Aorta (tissue), 5 donors: ENCODE data around the gene SMIM15. TPM values are rescaled to one million over a fixed set of nuclear protein-coding genes. Genes with fewer than 3 reads are reported as not detected.

ENCODE experiments used
- ATAC-seq: fragments of 200-7000 bp; cut with Tn5 transposase; one replicate; pipeline ENCODE4 v1.9.1; 2022; ENCODE audit warnings: moderate library complexity; ENCODE audit not compliant: low FRiP score
- DNase-seq, 2 donors: peaks; one replicate each; pipeline ENCODE4 v3.0.0-alpha.2; 2020
- H3K27ac ChIP-seq, 2 donors: one replicate each; pipeline ENCODE4 v1.5.1; 2013; ENCODE audit warnings: low read length in 2 of 2, mild to moderate bottlenecking in 2 of 2, moderate library complexity in 2 of 2, control low read depth in 1 of 2, inconsistent platforms in 1 of 2, low read depth in 1 of 2
- H3K27me3 ChIP-seq, 2 donors: one replicate each; pipeline ENCODE4 v1.6.1; 2013; ENCODE audit warnings: control low read depth in 1 of 2, low read length in 1 of 2, mild to moderate bottlenecking in 1 of 2, moderate library complexity in 1 of 2; ENCODE audit not compliant: insufficient read depth in 2 of 2, control insufficient read depth in 1 of 2
- H3K36me3 ChIP-seq, 2 donors: one replicate each; pipeline ENCODE4 v1.6.1; 2013; ENCODE audit warnings: control low read depth in 1 of 2, low read length in 1 of 2, mild to moderate bottlenecking in 1 of 2; ENCODE audit not compliant: insufficient read depth in 2 of 2, control insufficient read depth in 1 of 2
- H3K4me1 ChIP-seq, 2 donors: one replicate each; pipeline ENCODE4 v1.6.1; 2013; ENCODE audit warnings: low read length in 2 of 2, control low read depth in 1 of 2, mild to moderate bottlenecking in 1 of 2, moderate library complexity in 1 of 2; ENCODE audit not compliant: insufficient read depth in 2 of 2, control insufficient read depth in 1 of 2
- H3K4me3 ChIP-seq, 2 donors: one replicate each; pipeline ENCODE4 v1.5.1; 2013; ENCODE audit warnings: low read length in 2 of 2, control low read depth in 1 of 2, mild to moderate bottlenecking in 1 of 2
- H3K9me3 ChIP-seq: one replicate; pipeline ENCODE4 v1.6.1; 2013; ENCODE audit warnings: mild to moderate bottlenecking, low read length; ENCODE audit not compliant: control insufficient read depth
- whole genome bisulfite sequencing, 2 donors: extraction: QIAGEN DNeasy Blood & Tissue Kit; methylation state at CpG; one replicate each; pipeline ENCODE4 v1.1.7; 2013; 5-methylcytosine and 5-hydroxymethylcytosine counted together
- intact Hi-C, 2 donors: fragments of 100-400 bp; cut with DNase I; formaldehyde crosslinking; loops; one replicate each; pipeline versions ENCODE4 v1.14.2 to v1.15.0; 2022
- polyA plus RNA-seq, 2 donors: library from polyadenylated mRNA; stranded (reverse); fragments of 200-250 nt; gene quantifications; one replicate each; pipeline ENCODE4 v1.2.3, GENCODE V29; 2013
- total RNA-seq, 2 donors: library from RNA; stranded (reverse); fragmentation: NEBNext Ultra II Directional; extraction: Animal tissue kit (Norgen Biotek cat#: 25700); gene quantifications; one replicate each; pipeline ENCODE4 v1.2.1, GENCODE V29; 2021
- donor health status: healthy with polysubstance abuse.
- donor health status: Bipolar disorder and iron deficiency.
- donor health status: DM: no; HTN: no; CAD: no.
- donor health status: DM: no; HTN: no; CAD: no.
- donor health status: DM: yes; HTN: yes; CAD: no.

Gene SMIM15
- total and polyA plus RNA-seq, 4 donors = 21.8 to 41.1 (median 33.6) TPM

DNA sequence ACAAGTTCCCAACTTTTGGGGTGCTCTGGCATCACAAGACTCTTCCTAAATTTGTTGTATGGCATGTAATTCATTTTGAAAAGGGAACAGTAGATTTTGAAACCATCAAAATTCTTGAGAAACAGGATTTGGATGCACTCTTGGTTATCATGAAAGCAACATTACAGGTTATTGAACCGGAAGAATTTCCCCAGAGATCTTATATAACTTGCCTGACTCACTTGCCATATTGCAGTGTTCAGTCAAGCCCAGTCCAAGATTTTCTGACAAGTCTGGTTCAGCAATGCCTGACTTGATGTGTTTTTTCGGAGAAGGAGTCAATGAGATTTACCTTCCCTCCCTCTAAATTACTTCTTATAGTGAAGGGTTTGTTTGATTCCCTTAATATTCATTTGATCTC is 32.0 kb downstream of the SMIM15 start:
- intact Hi-C loops = no loop called here

DNA sequence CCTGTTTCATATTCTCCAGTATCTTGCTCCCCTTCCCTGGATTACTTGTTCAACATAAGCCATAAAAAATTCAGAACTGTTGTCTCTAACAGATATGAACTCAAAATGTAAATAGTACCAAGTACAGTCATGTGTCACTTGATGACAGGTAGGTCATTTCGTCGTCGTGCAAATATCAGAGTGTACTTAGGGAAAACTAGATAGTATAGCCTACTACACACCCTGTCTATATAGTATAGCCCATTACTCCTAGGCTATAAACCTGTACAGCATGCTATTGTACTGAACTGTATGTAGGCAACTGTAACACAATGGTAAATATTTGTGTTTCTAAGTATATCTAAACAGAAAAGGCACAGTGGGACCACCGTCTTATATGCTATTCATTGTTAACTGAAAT is 39.1 kb downstream of the SMIM15 start:
- no peaks in the 10 kb centered on the region for H3K27me3 ChIP-seq
- no peaks in the 10 kb centered on the region for H3K9me3 ChIP-seq
- H3K27ac ChIP-seq = no peak overlapping the region
- H3K4me3 ChIP-seq = no peak overlapping the region
- intact Hi-C loops = no loop called here
- H3K36me3 ChIP-seq = no peaks in the 10 kb centered on the region
- no peak for DNase-seq
- 76 to 85% methylated on average over 4 of the region's 4 CpGs for WGBS, 2 donors
- ATAC-seq = no peak
- H3K4me1 ChIP-seq = no peaks in the 10 kb centered on the region

More for the DNA sequence above, 32.0 kb downstream of the SMIM15 start:
- no peaks in the 10 kb centered on the region for H3K9me3 ChIP-seq
- no peaks in the 10 kb centered on the region for H3K36me3 ChIP-seq
- H3K4me3 ChIP-seq = no peak overlapping the region
- ATAC-seq (no peak), DNase-seq (no peak)
- no peaks in the 10 kb centered on the region for H3K4me1 ChIP-seq
- no peak overlapping the region for H3K27ac ChIP-seq
- no peaks in the 10 kb centered on the region for H3K27me3 ChIP-seq
- 92 to 96% methylated on average over 2 of the region's 2 CpGs for WGBS, 2 donors

DNA sequence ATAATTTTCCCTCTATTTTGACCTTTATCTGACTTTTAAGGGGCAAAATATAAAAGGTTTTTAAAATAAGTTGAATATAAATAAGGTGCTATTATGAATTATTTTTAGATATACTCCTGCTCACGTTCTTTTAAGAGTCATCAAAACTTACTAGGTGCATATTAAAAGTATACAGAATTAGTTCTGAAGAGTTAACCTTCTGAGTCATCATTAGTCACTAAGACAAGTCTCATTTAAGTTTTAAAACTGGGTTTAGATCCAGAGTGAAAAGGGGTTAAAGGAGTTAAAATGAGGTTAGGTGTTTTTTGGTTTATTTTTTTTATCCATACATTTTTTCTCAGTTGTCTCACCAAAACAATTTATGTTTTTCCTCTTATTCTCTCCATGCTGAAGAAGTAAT is 41.7 kb downstream of the SMIM15 start:
- Histone ChIP-seq H3K4me3 (no peak overlapping the region), H3K9me3 (no peaks in the 10 kb centered on the region), H3K36me3 (no peaks in the 10 kb centered on the region), H3K27ac (no peak overlapping the region), H3K27me3 (no peaks in the 10 kb centered on the region), H3K4me1 (no peaks in the 10 kb centered on the region)
- WGBS, 2 donors = 35 to 40% methylated on average over 1 of the region's 1 CpG
- intact Hi-C loops = no loop called here
- no peak for ATAC-seq
- no peak for DNase-seq

DNA sequence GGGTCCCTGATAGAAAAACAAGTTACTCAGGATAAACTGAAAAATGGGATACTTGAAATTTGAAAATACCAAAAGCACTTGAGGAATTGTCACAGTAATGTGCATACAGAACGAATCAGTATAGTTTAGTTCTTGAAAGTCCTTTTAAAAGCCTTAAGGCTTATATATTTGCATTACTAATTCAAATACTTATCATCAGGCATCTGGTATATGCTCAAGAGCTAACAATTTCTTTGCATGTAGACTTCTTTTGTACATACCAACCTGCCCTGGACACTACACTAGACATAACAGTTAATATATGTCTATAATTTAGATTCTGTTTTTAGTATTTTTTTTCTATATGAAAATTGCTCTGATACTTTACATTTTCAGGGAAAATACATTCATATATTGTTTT is 43.2 kb downstream of the SMIM15 start:
- H3K27ac ChIP-seq = no peak overlapping the region
- no peak for DNase-seq
- H3K4me3 ChIP-seq = no peak overlapping the region
- no peaks in the 10 kb centered on the region for H3K27me3 ChIP-seq
- H3K36me3 ChIP-seq = no peaks in the 10 kb centered on the region
- H3K4me1 ChIP-seq = no peaks in the 10 kb centered on the region
- no peak for ATAC-seq
- H3K9me3 ChIP-seq = no peaks in the 10 kb centered on the region
- intact Hi-C loops = no loop called here
- 88 to 95% methylated on average over 1 of the region's 1 CpG for WGBS, 2 donors

DNA sequence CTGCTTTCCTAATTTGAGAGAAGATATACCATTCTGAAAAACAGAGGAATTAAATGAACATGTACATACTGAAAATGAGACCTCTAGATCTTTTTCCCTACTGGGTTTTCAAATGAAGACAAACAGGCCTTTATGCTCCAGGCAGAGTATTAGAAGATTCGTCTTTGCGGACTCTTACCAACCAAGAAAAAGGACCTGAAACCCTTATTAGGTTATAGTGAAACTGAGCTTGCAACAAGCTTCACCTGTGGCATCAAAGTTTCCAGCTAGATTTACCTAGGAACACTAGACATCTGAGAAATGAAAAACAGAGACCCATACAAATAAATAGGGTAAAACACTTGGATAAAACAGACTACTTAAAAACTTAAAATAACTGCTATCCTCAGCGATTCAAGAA is 46.3 kb downstream of the SMIM15 start:
- Histone ChIP-seq H3K27ac (no peak overlapping the region), H3K36me3 (no peaks in the 10 kb centered on the region), H3K4me1 (no peaks in the 10 kb centered on the region), H3K4me3 (no peak overlapping the region), H3K9me3 (no peaks in the 10 kb centered on the region), H3K27me3 (no peaks in the 10 kb centered on the region)
- DNase-seq (no peak), ATAC-seq (no peak)
- 94 to 96% methylated on average over 3 of the region's 3 CpGs for WGBS, 2 donors
- intact Hi-C loops = no loop called here

DNA sequence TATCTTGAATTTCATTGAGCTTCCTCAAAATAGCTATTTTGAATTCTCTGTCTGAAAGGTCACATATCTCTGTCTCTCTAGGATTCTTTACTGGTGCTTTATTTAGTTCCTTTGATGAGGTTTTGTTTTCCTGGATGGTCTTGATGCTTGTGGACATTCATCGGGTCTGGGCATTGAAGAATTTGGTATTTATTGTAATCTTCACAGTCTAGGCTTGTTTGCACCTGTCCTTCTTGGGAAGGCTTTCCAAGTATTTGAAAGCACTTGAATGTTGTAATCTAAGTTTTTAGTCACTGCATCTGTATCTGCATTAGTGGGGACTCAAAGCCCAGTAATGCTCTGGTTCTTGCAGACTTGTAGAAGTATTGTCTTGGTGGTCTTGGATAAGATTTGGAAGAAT is 47.8 kb downstream of the SMIM15 start:
- no peak for ATAC-seq
- H3K4me1 ChIP-seq = no peaks in the 10 kb centered on the region
- intact Hi-C loops = no loop called here
- no peaks in the 10 kb centered on the region for H3K36me3 ChIP-seq
- H3K27me3 ChIP-seq = no peaks in the 10 kb centered on the region
- no peak overlapping the region for H3K27ac ChIP-seq
- no peak overlapping the region for H3K4me3 ChIP-seq
- no peak for DNase-seq
- 63 to 98% methylated on average over 1 of the region's 1 CpG for WGBS, 2 donors
- H3K9me3 ChIP-seq = no peaks in the 10 kb centered on the region

Other genes starting within 250 kb of the SMIM15 start
- gene ERCC8, start 217.4 kb downstream of the SMIM15 start, total RNA-seq = 10 to 100 TPM in 1 of 2 donors, 1 to 10 TPM in 1; 9.7 to 10.4 TPM
- gene ERCC8, start 217.4 kb downstream of the SMIM15 start, polyA plus RNA-seq = 1 to 10 TPM; 6.8 to 7.0 TPM
- gene NDUFAF2, start 217.3 kb downstream of the SMIM15 start, total RNA-seq = 10 to 100 TPM; 26.1 to 32.1 TPM
- 10 to 100 TPM; 64.0 to 96.5 TPM for gene NDUFAF2, start 217.3 kb downstream of the SMIM15 start, polyA plus RNA-seq
- 10 to 100 TPM; 19.5 to 21.8 TPM for gene ZSWIM6, start 169.8 kb upstream of the SMIM15 start, total RNA-seq
- 1 to 10 TPM; 3.4 to 5.3 TPM for gene ZSWIM6, start 169.8 kb upstream of the SMIM15 start, polyA plus RNA-seq